ENCODE data around the gene AHRR.

The AHRR gene

GRCh38 chr5:320524-321229 lies 837 bp upstream of the AHRR start:
- peak overlapping the region; percentile 54 for H3K4me3 ChIP-seq (ENCODE audit: low read depth, low read length)
- no peak for TF ChIP-seq CTCF (IDR thresholded peaks at IDR 0.05; ENCODE audit: low read depth, low read length, missing control alignments)
- in situ Hi-C loops (cut with HindIII; ENCODE audit: low sequenced_read_pairs) = no loop called here
- no peak for DNase-seq (ENCODE audit: low read depth)

GRCh38 chr5:321726-322251 lies 275 bp downstream of the AHRR start:
- TF ChIP-seq CTCF (IDR thresholded peaks at IDR 0.05; ENCODE audit: low read depth, low read length, missing control alignments) = no peak
- in situ Hi-C loops (cut with HindIII; ENCODE audit: low sequenced_read_pairs) = no loop called here

GRCh38 chr5:322281-322941 lies 897 bp downstream of the AHRR start:
- in situ Hi-C loops (cut with HindIII; ENCODE audit: low sequenced_read_pairs) = no loop called here
- no peak for DNase-seq (ENCODE audit: low read depth)
- H3K4me3 ChIP-seq (ENCODE audit: low read depth, low read length) = peak overlapping the region; percentile 54
- TF ChIP-seq CTCF (IDR thresholded peaks at IDR 0.05; ENCODE audit: low read depth, low read length, missing control alignments) = no peak

More at GRCh38 chr5:321726-322251, 275 bp downstream of the AHRR start:
- DNase-seq (ENCODE audit: low read depth) = no peak
- H3K4me3 ChIP-seq (ENCODE audit: low read depth, low read length) = peak overlapping the region; percentile 54

GRCh38 chr5:322942-323879 lies 1.7 kb downstream of the AHRR start:
- H3K4me3 ChIP-seq (ENCODE audit: low read depth, low read length) = peak overlapping the region; percentile 54
- no peak for TF ChIP-seq CTCF (IDR thresholded peaks at IDR 0.05; ENCODE audit: low read depth, low read length, missing control alignments)
- no peak for DNase-seq (ENCODE audit: low read depth)
- in situ Hi-C loops (cut with HindIII; ENCODE audit: low sequenced_read_pairs) = no loop called here

- in situ Hi-C loops (cut with HindIII; ENCODE audit: low sequenced_read_pairs) = no loop called here
- no peak overlapping the region for H3K4me3 ChIP-seq (ENCODE audit: low read depth, low read length)
- no peak for DNase-seq (ENCODE audit: low read depth)
- no peak for TF ChIP-seq CTCF (IDR thresholded peaks at IDR 0.05; ENCODE audit: low read depth, low read length, missing control alignments)
These were observed 3.5 kb downstream of the AHRR start for GRCh38 chr5:324736-325612.
